ENCODE data around the gene FAM193A. TPM values are rescaled to one million over a fixed set of nuclear protein-coding genes. Genes with fewer than 3 reads are reported as not detected.

Gene FAM193A
- total and polyA plus RNA-seq, 2 donors (not counting 1 experiment from before 2014, with no cell fraction given) = 16.0 to 62.7 TPM

DNA sequence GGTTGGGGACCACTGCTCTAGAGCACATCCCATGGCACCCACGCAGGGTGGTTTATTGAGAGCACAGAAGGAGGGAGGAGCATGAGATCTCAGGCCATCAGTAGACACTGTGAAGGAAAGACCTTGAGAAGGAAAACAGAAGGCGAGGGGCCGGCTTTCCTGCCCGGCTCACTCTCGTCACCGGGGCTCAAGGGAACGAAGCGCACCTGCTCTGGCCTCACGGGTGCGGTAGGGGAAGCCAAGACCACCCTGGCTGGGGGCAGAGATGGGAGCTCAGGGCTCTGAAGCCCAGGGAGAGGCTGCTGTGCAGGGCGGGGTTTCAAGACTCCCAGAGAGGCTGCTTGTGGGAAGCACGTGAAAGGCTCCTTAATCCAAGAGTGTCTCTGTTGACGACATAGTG is 113.8 kb downstream of the FAM193A start:
- intact Hi-C loops (cut with micrococcal nuclease) = no loop called here
- H3K9me3 Mint-ChIP-seq (ENCODE audit: insufficient read depth) = no peaks in the 10 kb centered on the region
- no peaks in the 10 kb centered on the region for H3K27me3 Mint-ChIP-seq

GRCh38 chr4:2651546-2651945 is 115.1 kb downstream of the FAM193A start:
- Histone ChIP-seq H3K9ac (ENCODE audit: low read length) (no peak overlapping the region), H3K36me3 (replicated peaks in 1 of 2; ENCODE audit: control extremely low read depth in 1 of 2, control insufficient read depth in 1 of 2, extremely low read depth in 1 of 2, insufficient read depth in 2 of 2, low read length in 1 of 2) (peaks cover 3 to 56% of the 10 kb centered on the region in 2 experiments), H3K9me3 (ENCODE audit: control extremely low read depth in 1 of 3, control insufficient read depth in 2 of 3, insufficient read depth in 1 of 3, low read length in 2 of 3) (no peaks in the 10 kb centered on the region), H4K20me1 (ENCODE audit: control insufficient read depth, insufficient read depth, low read length, poor library complexity, severe bottlenecking) (no peaks in the 10 kb centered on the region), H3K27me3 (replicated peaks in 1 of 4; ENCODE audit: control extremely low read depth in 1 of 4, control insufficient read depth in 3 of 4, insufficient read depth in 4 of 4, low read length in 3 of 4) (no peaks in the 10 kb centered on the region), H3K27ac (ENCODE audit: low read length in 2 of 2) (no peak overlapping the region), H2AFZ (ENCODE audit: insufficient read depth, low read depth, low read length, poor library complexity, severe bottlenecking) (no peak overlapping the region), H3K4me2 (replicated peaks; ENCODE audit: low read depth, low read length, poor library complexity, severe bottlenecking) (no peak overlapping the region), H3K4me3 (ENCODE audit: control extremely low read depth in 1 of 5, extremely low read depth in 1 of 5, insufficient read depth in 1 of 5, low read depth in 2 of 5, low read length in 4 of 5) (no peak overlapping the region), H3K79me2 (ENCODE audit: control insufficient read depth, insufficient read depth, low read length) (peaks cover 23% of the 10 kb centered on the region), H3K4me1 (ENCODE audit: control insufficient read depth in 2 of 2, insufficient read depth in 2 of 2, low read length in 2 of 2) (peaks cover 3 to 14% of the 10 kb centered on the region in 2 donors)
- Mint-ChIP-seq H3K27me3 (no peaks in the 10 kb centered on the region), H3K9me3 (ENCODE audit: insufficient read depth) (no peaks in the 10 kb centered on the region), H3K4me3 (no peak overlapping the region), H3K4me1 (peaks cover 17% of the 10 kb centered on the region), H3K27ac (no peak overlapping the region)
- intact Hi-C loops (cut with micrococcal nuclease) = no loop called here
- DNase-seq (no peak), ATAC-seq (ENCODE audit: low read depth) (no peak)
- TF ChIP-seq EZH2 (IDR thresholded peaks at IDR 0.05; ENCODE audit: borderline replicate concordance, insufficient read depth, low read depth, low read length, poor library complexity, severe bottlenecking) = no peak
- TF ChIP-seq CTCF (IDR thresholded peaks at IDR 0.05) = no peak
- WGBS (ENCODE audit: insufficient coverage) = 100% methylated on average over 9 of the region's 10 CpGs
- CTCF ChIA-PET = no interaction called here
- POLR2A ChIA-PET = no interaction called here

More for the DNA sequence above, 113.8 kb downstream of the FAM193A start:
- ATAC-seq (ENCODE audit: low read depth) (no peak), DNase-seq (no peak)
- H3K4me3 ChIP-seq (ENCODE audit: control extremely low read depth in 1 of 5, extremely low read depth in 1 of 5, insufficient read depth in 1 of 5, low read depth in 2 of 5, low read length in 4 of 5) = no peak overlapping the region
- no peak overlapping the region for H3K27ac Mint-ChIP-seq
- peaks cover 3 to 14% of the 10 kb centered on the region in 2 donors for H3K4me1 ChIP-seq (ENCODE audit: control insufficient read depth in 2 of 2, insufficient read depth in 2 of 2, low read length in 2 of 2)
- H3K27me3 ChIP-seq (replicated peaks in 1 of 4; ENCODE audit: control extremely low read depth in 1 of 4, control insufficient read depth in 3 of 4, insufficient read depth in 4 of 4, low read length in 3 of 4) = no peaks in the 10 kb centered on the region
- POLR2A ChIA-PET = no interaction called here
- no peak overlapping the region for H3K4me2 ChIP-seq (replicated peaks; ENCODE audit: low read depth, low read length, poor library complexity, severe bottlenecking)
- no peak for TF ChIP-seq EZH2 (IDR thresholded peaks at IDR 0.05; ENCODE audit: borderline replicate concordance, insufficient read depth, low read depth, low read length, poor library complexity, severe bottlenecking)
- no peak for TF ChIP-seq CTCF (IDR thresholded peaks at IDR 0.05)
- H3K79me2 ChIP-seq (ENCODE audit: control insufficient read depth, insufficient read depth, low read length) = peaks cover 23% of the 10 kb centered on the region
- peaks cover 17% of the 10 kb centered on the region for H3K4me1 Mint-ChIP-seq
- H2AFZ ChIP-seq (ENCODE audit: insufficient read depth, low read depth, low read length, poor library complexity, severe bottlenecking) = no peak overlapping the region
- no peak overlapping the region for H3K4me3 Mint-ChIP-seq
- no peak overlapping the region for H3K27ac ChIP-seq (ENCODE audit: low read length in 2 of 2)
- CTCF ChIA-PET = no interaction called here
- peaks cover 3 to 53% of the 10 kb centered on the region in 2 experiments for H3K36me3 ChIP-seq (replicated peaks in 1 of 2; ENCODE audit: control extremely low read depth in 1 of 2, control insufficient read depth in 1 of 2, extremely low read depth in 1 of 2, insufficient read depth in 2 of 2, low read length in 1 of 2)
- H3K9me3 ChIP-seq (ENCODE audit: control extremely low read depth in 1 of 3, control insufficient read depth in 2 of 3, insufficient read depth in 1 of 3, low read length in 2 of 3) = no peaks in the 10 kb centered on the region
- no peak overlapping the region for H3K9ac ChIP-seq (ENCODE audit: low read length)
- WGBS (ENCODE audit: insufficient coverage) = over 99% methylated on average over 13 of the region's 13 CpGs
- H4K20me1 ChIP-seq (ENCODE audit: control insufficient read depth, insufficient read depth, low read length, poor library complexity, severe bottlenecking) = no peaks in the 10 kb centered on the region

All from B cell (primary cell).